Measurements from ENCODE around the gene CKS1B. TPM values are rescaled to one million over a fixed set of nuclear protein-coding genes. Genes with fewer than 3 reads are reported as not detected.

Gene CKS1B
- total RNA-seq, 2 donors from 2014 or later, result 145 to 229 TPM

DNA sequence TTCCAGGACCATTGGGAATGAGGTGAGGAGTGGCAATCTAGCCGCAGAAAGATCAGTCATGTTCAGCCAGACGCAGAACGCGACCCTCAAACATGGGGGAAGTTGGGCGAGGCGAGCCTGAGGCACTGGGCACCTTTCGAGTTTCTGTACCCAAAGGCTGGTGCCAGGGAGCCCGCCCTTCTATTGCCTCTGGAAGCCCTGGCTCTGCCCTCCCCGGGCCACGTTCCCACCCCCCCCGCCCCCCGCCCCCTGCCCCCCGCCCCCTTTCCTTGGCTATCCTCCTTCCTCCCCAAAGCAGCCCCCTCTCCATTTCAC lies 25.9 kb downstream of the CKS1B start:
- H3K4me1 ChIP-seq (ENCODE audit: control insufficient read depth, insufficient read depth, low read length), result peaks cover 9% of the 10 kb centered on the region
- H3K4me3 ChIP-seq (ENCODE audit: low read length), result peak overlapping the region; percentile 86
- no peaks in the 10 kb centered on the region for H3K36me3 ChIP-seq (ENCODE audit: control insufficient read depth, insufficient read depth, low read length)
- no peaks in the 10 kb centered on the region for H3K36me3 Mint-ChIP-seq (ENCODE audit: low read depth)
- H3K27me3 ChIP-seq (ENCODE audit: control insufficient read depth, insufficient read depth, low read length, poor library complexity, severe bottlenecking), result no peaks in the 10 kb centered on the region
- peaks cover 14% of the 10 kb centered on the region for H3K4me1 Mint-ChIP-seq
- H3K27ac ChIP-seq (ENCODE audit: low read depth, low read length), result peak overlapping the region; percentile 83
- no peak for DNase-seq
- H3K9ac ChIP-seq (ENCODE audit: extremely low read depth, low read length, poor library complexity, severe bottlenecking), result peak overlapping the region; percentile 11
- H3K4me3 Mint-ChIP-seq, result peak overlapping the region; percentile 93
- TF ChIP-seq, protein P1, sequence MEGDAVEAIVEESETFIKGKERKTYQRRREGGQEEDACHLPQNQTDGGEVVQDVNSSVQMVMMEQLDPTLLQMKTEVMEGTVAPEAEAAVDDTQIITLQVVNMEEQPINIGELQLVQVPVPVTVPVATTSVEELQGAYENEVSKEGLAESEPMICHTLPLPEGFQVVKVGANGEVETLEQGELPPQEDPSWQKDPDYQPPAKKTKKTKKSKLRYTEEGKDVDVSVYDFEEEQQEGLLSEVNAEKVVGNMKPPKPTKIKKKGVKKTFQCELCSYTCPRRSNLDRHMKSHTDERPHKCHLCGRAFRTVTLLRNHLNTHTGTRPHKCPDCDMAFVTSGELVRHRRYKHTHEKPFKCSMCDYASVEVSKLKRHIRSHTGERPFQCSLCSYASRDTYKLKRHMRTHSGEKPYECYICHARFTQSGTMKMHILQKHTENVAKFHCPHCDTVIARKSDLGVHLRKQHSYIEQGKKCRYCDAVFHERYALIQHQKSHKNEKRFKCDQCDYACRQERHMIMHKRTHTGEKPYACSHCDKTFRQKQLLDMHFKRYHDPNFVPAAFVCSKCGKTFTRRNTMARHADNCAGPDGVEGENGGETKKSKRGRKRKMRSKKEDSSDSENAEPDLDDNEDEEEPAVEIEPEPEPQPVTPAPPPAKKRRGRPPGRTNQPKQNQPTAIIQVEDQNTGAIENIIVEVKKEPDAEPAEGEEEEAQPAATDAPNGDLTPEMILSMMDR (conservative IDR thresholded peaks at IDR 0.05), result no peak
- H3K9me3 Mint-ChIP-seq, result no peaks in the 10 kb centered on the region
- WGBS, 2 experiments (ENCODE audit: insufficient coverage in 1 of 2, insufficient read length in 1 of 2), result 0 to 3% methylated on average over 1 to 8 of the region's 13 CpGs
- peaks cover 6% of the 10 kb centered on the region for H3K27me3 Mint-ChIP-seq (ENCODE audit: insufficient read depth)
- no peaks in the 10 kb centered on the region for H3K9me3 ChIP-seq (ENCODE audit: control insufficient read depth, low read length)
- peak overlapping the region; percentile 94 for H3K27ac Mint-ChIP-seq

DNA sequence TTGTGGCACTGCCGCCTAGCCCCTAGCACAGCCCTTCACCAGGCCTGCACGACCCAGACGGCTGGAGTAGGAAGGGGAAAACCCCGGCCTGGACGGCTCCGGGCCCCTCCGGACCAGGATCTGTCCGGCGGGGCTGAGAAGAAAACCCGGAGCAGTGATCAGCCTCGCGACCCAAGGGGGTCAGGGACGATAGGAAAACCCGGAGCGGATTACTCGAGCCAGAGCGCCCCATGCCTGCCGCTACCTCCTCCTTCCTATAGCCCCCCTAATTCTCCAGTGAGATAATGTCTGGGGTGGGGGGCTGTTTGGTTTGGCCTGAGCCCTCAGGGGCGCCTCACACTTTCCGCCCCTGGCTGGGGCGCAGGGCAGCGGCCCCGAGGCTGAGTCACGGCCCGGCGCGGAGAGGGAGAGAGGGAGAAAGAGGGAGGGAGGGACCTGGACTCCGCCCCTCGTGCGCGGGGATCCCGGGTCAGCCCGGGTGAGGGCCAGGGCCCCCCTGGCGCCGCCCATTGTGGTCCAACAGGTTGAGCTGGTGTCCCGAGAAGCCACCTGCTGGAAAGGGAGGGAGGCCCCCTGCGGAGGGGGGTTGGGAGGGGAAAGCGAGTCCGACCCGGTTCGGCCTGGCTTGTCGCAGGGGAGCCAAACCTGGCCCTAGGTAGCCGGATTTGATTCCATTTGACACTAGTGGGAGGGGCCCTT lies 26.4 kb downstream of the CKS1B start:
- Histone ChIP-seq H3K9ac (ENCODE audit: extremely low read depth, low read length, poor library complexity, severe bottlenecking) (peak overlapping the region; percentile 57), H3K27ac (ENCODE audit: low read depth, low read length) (peak overlapping the region; percentile 91), H3K27me3 (ENCODE audit: control insufficient read depth, insufficient read depth, low read length, poor library complexity, severe bottlenecking) (no peaks in the 10 kb centered on the region), H3K4me1 (ENCODE audit: control insufficient read depth, insufficient read depth, low read length) (peaks cover 9% of the 10 kb centered on the region), H3K4me3 (ENCODE audit: low read length) (peak overlapping the region; percentile 86), H3K9me3 (ENCODE audit: control insufficient read depth, low read length) (no peaks in the 10 kb centered on the region), H3K36me3 (ENCODE audit: control insufficient read depth, insufficient read depth, low read length) (no peaks in the 10 kb centered on the region)
- no peaks in the 10 kb centered on the region for H3K9me3 Mint-ChIP-seq
- H3K4me1 Mint-ChIP-seq, result peaks cover 14% of the 10 kb centered on the region
- peak overlapping the region; percentile 93 for H3K4me3 Mint-ChIP-seq
- peaks cover 6% of the 10 kb centered on the region for H3K27me3 Mint-ChIP-seq (ENCODE audit: insufficient read depth)
- peak overlapping the region; percentile 72 for H3K27ac Mint-ChIP-seq
- no peaks in the 10 kb centered on the region for H3K36me3 Mint-ChIP-seq (ENCODE audit: low read depth)
- 0 to 1% methylated on average over 7 to 43 of the region's 43 CpGs for WGBS, 2 experiments (ENCODE audit: insufficient coverage in 1 of 2, insufficient read length in 1 of 2)
- peak; percentile 98 for DNase-seq
- TF ChIP-seq, protein P1 (conservative IDR thresholded peaks at IDR 0.05), result no peak

DNA sequence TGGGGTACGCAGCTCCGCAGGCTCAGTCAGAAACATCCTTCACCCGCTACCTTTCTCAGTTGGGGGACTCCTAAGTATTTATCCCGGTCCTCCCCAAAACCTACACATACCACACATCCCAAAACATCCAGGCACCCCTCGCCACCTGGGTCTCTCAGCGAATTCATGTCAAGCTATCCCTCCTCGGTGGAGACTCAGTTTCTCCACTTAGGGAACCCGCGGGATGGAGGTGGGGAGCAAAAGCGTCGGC lies 26.9 kb downstream of the CKS1B start:
- peaks cover 14% of the 10 kb centered on the region for H3K4me1 Mint-ChIP-seq
- peaks cover 6% of the 10 kb centered on the region for H3K27me3 Mint-ChIP-seq (ENCODE audit: insufficient read depth)
- WGBS, 2 experiments (ENCODE audit: insufficient coverage in 1 of 2, insufficient read length in 1 of 2), result 0 to 2% methylated on average over 6 to 11 of the region's 11 CpGs
- peak overlapping the region; percentile 35 for H3K27ac Mint-ChIP-seq
- H3K9ac ChIP-seq (ENCODE audit: extremely low read depth, low read length, poor library complexity, severe bottlenecking), result peak overlapping the region; percentile 57
- H3K4me3 ChIP-seq (ENCODE audit: low read length), result peak overlapping the region; percentile 86
- peaks cover 9% of the 10 kb centered on the region for H3K4me1 ChIP-seq (ENCODE audit: control insufficient read depth, insufficient read depth, low read length)
- no peaks in the 10 kb centered on the region for H3K9me3 ChIP-seq (ENCODE audit: control insufficient read depth, low read length)
- TF ChIP-seq, protein P1 (conservative IDR thresholded peaks at IDR 0.05), result no peak
- DNase-seq, result no peak
- H3K36me3 Mint-ChIP-seq (ENCODE audit: low read depth), result no peaks in the 10 kb centered on the region
- H3K27me3 ChIP-seq (ENCODE audit: control insufficient read depth, insufficient read depth, low read length, poor library complexity, severe bottlenecking), result no peaks in the 10 kb centered on the region
- no peaks in the 10 kb centered on the region for H3K36me3 ChIP-seq (ENCODE audit: control insufficient read depth, insufficient read depth, low read length)
- H3K4me3 Mint-ChIP-seq, result peak overlapping the region; percentile 93
- no peaks in the 10 kb centered on the region for H3K9me3 Mint-ChIP-seq
- peak overlapping the region; percentile 91 for H3K27ac ChIP-seq (ENCODE audit: low read depth, low read length)

Measured in endodermal cell (in vitro differentiated cells).